HG03196 (cell line): Measurements from ENCODE around the gene ZFHX3.

Source experiments
- ATAC-seq: cut with Tn5 transposase; IDR thresholded peaks from one replicate; pipeline ENCODE4 v1.9.1; 2021; ENCODE audit not compliant: unreplicated experiment

Gene ZFHX3

GRCh38 chr16:72857834-72858664, 189.9 kb downstream of the ZFHX3 start:
- ATAC-seq: no peak

- ATAC-seq: no peak
Measured at GRCh38 chr16:72856797-72857196, 191.1 kb downstream of the ZFHX3 start.

DNA sequence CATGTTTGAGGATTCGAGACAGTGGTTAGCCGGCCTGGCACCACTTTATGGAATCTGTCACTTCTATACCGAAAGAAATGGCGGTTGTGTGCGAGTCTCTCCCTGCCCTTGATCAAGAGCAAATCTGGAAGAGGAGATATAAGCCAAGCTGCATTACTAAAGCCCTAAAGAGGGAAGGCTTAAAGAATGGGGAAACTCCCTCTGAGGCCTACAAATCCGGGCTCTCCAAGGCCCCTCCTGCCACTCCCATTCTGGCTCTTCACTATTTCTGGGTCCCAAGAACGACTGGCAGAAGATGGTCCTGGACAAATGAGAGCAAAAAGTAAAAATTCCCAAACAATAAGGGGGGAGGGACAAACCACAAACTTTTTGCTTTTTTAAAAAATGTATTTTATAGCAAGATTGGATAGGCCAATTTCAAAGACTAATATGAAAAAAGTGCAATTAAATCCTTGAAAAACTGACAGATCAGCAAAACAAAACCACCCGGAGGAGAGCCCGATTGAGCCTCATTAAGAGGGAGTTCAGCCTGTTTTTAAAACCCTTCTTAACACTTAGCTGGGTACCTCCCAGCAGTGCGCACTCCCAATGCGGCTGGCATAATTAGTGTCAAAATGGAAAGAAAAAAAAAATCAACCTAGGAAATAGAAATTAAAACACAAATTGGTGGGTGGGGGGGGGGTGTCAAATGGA, 193.5 kb downstream of the ZFHX3 start:
- no peak for ATAC-seq

DNA sequence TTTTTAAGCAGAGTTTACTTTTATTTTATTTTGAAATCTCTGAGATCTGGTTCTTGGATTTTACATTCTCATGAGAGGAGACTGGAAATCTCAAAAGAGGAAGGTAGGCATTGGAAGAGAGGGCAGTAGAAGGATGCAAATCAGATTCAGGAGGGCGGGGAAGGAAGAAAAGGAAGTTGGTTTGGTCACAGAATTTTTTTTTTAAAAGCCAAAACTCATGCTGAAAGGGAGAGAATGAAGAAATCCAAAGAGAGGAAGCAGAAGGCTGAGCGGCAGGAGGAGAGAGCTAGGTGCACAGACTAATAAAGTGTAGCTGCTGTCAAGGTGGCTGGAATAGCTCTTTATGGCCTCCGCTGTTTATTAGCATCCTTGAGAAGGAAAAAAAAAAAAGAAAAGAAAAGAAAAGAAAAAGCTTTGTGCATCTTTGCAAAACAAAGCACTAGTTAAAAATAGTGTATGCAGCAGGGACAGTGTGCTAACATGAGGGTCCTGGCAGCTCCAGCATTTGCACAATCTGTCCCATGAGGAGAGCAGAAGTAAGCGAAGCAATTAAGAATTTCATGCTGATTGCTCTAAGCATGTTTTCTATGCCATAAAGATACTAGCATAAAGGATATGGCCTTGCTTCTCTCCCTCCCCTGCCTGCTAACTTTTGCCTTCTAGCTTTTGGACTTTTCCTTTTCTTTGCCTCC, 194.2 kb downstream of the ZFHX3 start:
- no peak for ATAC-seq

DNA sequence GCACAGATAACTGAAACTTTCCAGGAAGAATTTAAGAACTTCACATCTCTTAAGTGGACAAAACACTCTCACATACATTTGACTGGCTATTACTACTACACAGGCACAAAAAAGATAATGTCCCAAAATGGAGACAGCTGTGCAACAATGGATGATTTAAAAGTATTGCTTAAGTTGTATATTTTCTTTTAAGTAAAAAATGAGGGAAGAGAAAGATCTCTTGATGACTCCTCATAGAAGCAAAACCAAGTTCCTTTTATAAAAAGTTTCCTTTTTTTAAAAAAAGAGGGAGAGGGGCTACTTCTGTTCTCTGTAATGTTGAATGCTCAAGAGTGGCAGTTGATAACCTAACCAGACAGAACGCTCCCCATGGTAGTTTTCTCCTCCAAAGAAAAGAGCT, 195.5 kb downstream of the ZFHX3 start:
- ATAC-seq: no peak

DNA sequence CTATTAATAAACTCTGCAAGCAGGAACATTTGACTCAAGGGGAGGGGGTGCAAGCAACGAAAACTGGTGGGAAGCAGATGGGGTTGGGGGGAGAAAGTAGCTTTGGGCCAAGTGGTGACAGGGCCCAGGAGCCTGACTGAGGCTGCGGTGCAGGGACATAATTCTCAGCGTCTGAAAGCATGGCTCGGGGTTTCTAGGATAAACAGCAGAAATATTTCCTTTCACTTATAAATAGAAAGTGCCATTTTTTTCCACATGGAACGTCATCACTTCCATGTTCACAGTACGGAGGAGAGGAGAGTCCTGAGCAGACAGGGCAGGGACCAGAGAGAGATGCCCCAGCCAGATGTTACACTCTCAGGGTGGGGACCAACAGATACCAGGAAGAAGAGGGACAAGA, 197.1 kb downstream of the ZFHX3 start:
- ATAC-seq: no peak

DNA sequence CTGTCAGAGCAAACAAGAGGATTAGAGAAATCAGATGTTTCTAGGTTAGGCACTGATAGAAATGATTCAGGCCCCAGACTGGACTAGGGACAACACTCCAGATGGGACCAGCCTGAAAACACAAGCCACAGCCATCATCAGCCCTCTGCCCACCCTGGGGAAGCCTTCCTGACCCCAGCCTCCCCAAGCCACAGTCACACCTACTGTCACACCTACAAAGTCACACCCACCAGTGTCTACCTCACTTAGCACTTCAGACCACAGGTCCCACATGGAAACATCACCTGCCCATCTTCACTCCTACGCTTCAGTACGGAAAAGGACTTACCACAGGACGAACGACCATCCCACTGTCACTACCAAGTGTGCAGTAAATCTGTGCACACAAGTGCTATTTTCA, 197.9 kb downstream of the ZFHX3 start:
- ATAC-seq: no peak

- ATAC-seq: no peak
Measured at GRCh38 chr16:72848759-72849664, 198.9 kb downstream of the ZFHX3 start.

GRCh38 chr16:72848028-72848400, 199.9 kb downstream of the ZFHX3 start:
- ATAC-seq: no peak

DNA sequence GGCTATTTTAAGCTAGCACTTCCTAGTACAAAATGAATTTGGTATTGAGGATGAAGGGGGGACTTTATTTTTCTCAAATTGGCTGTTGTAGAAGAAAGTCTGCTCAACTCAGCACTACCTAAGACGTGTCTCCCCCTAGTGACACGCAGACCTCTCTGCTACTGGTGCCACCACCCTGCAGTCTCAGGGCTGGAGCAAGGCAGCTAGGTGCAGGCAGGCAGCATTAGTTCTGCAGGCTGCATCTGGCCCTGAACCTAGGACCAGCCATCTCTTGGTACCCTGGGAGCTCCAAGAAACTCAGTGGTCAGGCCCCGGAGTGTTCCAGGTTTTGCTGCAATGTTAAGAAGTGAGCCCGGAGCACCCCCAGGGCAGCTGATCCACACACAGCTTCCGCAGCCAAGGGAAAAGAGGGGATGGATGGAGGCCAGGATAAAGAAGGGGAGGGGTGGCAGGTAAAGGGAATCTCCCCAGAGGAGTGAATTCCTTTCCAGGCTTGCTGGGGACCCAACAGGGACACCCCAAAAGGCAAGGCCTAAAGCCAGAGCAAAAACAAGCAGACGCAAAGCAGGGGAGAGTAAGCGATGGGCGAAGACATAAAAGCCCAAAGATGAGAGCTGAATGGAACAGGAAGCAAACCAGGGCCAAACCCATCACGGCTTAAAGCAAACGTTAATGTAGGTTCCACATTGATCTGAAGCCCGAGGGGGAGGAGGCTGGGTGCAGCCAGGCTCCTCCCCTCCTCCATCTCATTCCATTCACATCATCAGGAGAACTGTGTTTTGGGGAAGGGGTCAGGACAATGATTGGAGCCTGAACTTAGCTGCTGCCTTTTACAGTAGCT, 200.5 kb downstream of the ZFHX3 start:
- ATAC-seq: no peak

GRCh38 chr16:72846594-72846993, 201.3 kb downstream of the ZFHX3 start:
- no peak for ATAC-seq

DNA sequence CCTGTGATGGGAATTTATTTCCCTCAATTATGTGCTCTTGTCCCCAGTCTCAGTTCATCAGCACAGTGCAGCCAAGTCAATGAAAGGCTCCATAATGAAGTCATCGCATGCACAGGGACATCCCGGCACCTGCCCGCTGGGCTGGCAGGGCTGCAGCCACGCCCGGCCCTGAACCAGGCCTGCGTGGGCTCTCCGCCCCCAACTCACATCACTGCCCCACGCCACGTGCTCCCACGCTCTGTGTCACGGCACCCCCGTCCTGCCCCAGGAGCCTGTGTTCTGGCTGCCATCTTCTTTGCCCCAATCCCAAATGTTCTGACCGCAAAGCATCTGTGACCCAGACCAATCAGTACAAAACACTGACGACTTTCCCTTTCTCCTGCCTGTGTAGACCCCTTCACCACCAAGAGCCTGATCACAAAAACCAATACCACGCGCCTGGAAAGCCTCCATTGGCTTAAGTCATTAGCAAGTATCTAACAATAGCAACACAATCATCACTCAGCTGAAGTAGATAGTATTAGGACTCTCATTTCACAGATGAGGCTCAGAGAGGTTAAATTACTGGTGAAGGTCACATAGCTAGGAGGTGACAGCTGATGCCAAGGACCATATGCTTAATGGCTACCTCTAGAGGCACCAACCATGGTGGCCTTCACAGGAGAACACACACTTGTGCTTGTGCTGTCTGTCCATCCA, 202.5 kb downstream of the ZFHX3 start:
- no peak for ATAC-seq

DNA sequence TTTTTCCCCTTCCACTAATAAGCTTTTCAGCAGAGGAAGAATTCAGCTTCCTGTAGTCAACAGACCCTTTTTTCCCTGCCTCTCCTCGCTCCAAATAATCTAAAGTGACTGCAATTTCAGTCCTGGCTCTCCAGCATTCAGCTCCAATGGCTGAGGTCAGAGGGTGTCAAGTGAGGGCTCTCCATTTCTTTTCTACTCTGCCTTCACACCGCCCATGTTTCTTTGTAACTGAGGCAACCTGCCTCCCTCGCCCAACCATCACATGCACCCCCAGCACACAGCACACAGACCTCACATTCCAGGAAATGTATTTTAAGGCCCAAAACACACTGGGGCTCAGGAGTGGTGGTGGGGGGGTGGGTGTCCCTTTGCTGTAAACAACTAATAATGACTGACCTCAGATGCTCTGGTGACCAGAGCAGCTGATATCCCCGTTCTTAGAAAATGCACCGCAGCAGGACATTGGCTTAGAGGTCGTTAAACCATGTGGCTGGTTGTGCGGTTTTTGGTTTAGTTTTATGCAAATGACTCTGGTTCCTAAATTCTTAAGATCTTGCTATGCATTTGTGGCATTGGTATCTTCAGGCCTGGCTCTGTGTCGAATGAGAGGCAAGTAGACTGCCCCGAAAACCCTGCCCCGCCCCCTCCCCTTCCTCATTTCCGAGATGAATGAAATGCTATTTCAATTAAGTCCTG, 203.6 kb downstream of the ZFHX3 start:
- no peak for ATAC-seq

GRCh38 chr16:72841506-72841905, 206.4 kb downstream of the ZFHX3 start:
- ATAC-seq: no peak

- ATAC-seq: no peak
Measured at GRCh38 chr16:72840631-72841381, 207.1 kb downstream of the ZFHX3 start.

DNA sequence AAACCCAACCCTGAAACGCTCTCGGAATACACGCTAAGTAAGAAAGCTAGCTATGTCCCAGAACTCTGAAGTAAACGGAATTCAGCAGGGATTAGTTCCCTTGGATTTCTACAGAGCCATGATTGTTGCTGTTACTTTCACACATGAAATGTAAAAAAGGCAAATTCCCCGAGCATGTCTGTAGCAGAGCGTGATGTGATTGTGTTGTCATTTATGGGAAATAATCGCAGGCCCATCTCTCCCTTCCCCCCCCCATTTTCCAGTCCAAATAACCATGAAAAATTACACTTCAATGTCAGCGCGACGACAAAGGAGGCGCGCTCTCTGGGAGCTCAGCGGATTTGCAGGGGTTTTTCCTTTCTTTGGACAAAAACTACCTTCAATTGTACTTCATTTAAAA, 209.0 kb downstream of the ZFHX3 start:
- ATAC-seq: no peak

DNA sequence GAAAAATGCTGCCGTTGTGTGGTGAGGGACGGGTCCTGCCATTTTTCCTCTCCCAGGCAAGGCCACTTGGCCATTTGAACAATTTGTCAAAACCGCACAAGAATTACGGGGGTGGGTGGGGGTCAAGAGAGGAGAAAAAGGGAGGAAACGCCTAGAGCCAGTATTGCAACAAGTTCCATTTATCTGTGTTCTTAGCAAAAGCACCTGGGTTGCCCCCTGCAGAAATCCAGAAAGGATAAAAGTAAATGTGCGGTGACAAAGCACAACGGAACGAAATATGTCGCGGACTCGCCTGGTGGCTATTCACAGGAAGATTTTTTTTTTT, 209.4 kb downstream of the ZFHX3 start:
- ATAC-seq: no peak

- ATAC-seq: no peak
Measured at GRCh38 chr16:72837846-72838585, 209.9 kb downstream of the ZFHX3 start.
